ENCODE data around the gene TEKTIP1.

DNA sequence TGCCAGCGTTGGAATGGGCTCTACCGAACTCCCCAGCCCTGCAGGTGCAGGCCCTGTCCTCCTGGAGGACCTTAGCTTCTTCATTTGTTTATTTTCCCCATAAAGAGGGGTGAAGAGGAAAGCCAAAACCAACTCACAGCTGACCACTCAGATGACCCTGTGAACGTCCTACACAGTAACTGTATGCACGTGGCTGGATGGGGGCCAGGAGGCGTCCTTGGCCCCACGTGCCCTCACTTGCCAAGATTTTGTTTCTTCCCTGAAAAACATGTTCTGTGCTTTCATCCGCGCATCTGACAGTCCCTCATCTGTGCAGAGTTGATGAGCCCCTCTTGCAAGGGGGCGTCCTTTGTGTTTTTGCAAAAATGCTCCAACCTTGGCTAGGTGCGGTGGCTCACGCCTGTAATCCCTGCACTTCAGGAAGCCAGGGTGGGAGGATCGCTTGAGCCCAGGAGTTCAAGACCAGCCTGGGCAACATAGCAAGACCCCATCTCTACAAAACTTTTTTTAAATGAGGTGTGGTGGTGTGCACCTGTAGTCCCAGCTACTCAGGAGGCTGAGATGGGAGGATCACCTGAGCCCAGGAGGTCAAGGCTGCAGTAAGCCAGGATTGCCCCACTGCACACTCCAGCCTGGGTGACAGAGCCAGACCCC is 5.3 kb upstream of the TEKTIP1 start:
- TF ChIP-seq ELF4 (IDR thresholded peaks at IDR 0.05) (no peak), SUZ12 (IDR thresholded peaks at IDR 0.05) (no peak), ZNF384 (IDR thresholded peaks at IDR 0.05) (no peak), SP1 (IDR thresholded peaks at IDR 0.05) (no peak), FOXM1 (IDR thresholded peaks at IDR 0.05; ENCODE audit: borderline replicate concordance) (no peak), BHLHE40 (IDR thresholded peaks at IDR 0.05; ENCODE audit: borderline replicate concordance) (no peak), FOXK2 (IDR thresholded peaks at IDR 0.05) (no peak), TARDBP (IDR thresholded peaks at IDR 0.05) (no peak), CTBP1 (IDR thresholded peaks at IDR 0.05; ENCODE audit: borderline replicate concordance) (no peak), NFRKB (IDR thresholded peaks at IDR 0.05) (no peak), L3MBTL2 (conservative IDR thresholded peaks at IDR 0.05) (no peak), ARNT (IDR thresholded peaks at IDR 0.05) (no peak)

Measured in HEK293T (cell line).